ENCODE measurements around the gene RNF166.

Gene RNF166, protein sequence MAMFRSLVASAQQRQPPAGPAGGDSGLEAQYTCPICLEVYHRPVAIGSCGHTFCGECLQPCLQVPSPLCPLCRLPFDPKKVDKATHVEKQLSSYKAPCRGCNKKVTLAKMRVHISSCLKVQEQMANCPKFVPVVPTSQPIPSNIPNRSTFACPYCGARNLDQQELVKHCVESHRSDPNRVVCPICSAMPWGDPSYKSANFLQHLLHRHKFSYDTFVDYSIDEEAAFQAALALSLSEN

DNA sequence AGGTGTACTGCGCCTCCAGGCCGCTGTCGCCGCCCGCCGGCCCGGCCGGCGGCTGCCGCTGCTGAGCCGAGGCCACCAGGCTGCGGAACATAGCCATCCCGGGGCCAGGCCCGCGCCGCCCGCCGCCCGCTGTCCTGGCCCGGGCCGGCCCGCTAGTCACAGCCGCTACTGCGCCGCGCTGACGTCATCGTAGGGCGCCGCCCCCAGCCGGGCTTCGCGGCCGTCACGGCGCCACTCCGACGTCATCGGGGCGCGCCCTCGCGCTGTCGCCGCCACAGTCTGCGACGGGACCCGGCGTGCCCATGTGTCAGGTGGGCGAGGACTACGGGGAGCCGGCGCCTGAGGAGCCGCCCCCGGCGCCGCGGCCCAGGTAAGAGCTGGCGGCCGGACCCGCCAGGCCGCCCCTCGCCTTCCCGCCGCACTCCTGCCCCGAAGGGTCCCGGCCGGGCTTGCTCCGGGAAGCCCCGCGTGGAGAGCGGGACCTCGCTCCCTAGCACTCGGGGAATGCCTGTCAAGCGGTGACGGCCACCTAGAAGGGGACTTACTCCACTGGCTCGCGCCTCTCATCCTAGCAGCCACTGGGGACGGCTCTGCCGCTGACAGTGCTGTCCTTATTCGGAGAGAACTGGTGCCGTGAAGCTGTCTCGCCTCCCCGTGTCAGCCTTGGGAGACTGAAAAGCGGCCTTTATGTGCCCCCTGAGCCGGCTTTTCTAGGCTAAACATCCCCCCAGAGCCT is at the start of gene RNF166, which contains the start of gene CTU2:
RNF166 (minus strand) TSS at position 180 of the 736 bp plus-strand sequence; CDS start at position 97, 83 bp downstream.
CTU2 (plus strand) TSS at position 275 of the 736 bp plus-strand sequence; CDS start at position 303, 28 bp downstream.
- no peaks in the 10 kb centered on the region for H3K27me3 ChIP-seq (replicated peaks; ENCODE audit: control insufficient read depth, insufficient read depth, low read length)
- H3K4me3 ChIP-seq (replicated peaks; ENCODE audit: low read depth, low read length) = peak within 1 kb of the TSS; percentile 98
- H3K36me3 ChIP-seq (ENCODE audit: control insufficient read depth, insufficient read depth, low read length) = peaks cover 7% of the 10 kb centered on the region
- peak; percentile 92 for DNase-seq (ENCODE audit: extremely low read depth, insufficient read length)
- TF ChIP-seq, protein P1, sequence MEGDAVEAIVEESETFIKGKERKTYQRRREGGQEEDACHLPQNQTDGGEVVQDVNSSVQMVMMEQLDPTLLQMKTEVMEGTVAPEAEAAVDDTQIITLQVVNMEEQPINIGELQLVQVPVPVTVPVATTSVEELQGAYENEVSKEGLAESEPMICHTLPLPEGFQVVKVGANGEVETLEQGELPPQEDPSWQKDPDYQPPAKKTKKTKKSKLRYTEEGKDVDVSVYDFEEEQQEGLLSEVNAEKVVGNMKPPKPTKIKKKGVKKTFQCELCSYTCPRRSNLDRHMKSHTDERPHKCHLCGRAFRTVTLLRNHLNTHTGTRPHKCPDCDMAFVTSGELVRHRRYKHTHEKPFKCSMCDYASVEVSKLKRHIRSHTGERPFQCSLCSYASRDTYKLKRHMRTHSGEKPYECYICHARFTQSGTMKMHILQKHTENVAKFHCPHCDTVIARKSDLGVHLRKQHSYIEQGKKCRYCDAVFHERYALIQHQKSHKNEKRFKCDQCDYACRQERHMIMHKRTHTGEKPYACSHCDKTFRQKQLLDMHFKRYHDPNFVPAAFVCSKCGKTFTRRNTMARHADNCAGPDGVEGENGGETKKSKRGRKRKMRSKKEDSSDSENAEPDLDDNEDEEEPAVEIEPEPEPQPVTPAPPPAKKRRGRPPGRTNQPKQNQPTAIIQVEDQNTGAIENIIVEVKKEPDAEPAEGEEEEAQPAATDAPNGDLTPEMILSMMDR (IDR thresholded peaks at IDR 0.05; ENCODE audit: insufficient read depth, low read length, poor library complexity, severe bottlenecking) = no peak

DNA sequence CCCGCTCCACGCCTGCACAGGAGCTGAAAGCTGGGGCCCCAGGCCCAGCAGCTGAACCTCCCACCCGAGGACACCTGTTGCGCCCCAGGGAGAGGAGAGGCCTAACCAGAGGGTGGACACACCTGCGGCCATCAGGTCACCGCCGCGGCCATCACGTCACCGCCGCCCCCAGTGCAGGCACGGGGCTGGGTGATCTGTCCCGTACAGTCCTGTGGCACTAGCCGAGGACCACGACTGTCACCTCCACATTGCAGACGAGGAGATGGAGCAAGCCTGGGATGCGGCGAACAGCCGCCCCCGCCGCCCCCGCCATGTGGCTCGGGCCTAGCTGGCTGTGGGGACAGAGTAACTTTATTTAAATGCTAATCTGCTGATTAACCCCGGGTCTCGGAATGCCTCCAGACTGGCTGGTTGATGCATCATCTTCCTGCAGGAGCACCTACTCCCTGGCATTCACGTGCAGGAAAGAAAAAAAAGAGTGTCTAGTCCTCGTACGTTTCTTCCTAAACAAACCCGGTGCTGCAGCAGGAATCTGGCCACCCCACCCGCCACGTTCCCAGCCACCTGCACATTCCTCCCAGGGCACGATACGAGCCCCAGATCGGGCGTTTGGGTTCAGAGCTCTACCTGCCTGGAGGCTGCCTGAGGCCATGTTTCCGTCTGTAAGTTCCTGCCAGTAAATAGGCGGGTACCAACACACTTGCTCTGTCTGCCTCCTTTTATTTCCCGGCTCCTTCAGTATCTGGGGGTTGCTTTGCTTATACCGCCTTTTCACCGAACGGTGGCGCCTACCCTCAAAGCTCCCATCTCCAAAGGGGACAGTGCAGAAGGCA is 48.9 kb upstream of the RNF166 start:
- Histone ChIP-seq H3K4me3 (replicated peaks; ENCODE audit: low read depth, low read length) (no peak overlapping the region), H3K36me3 (ENCODE audit: control insufficient read depth, insufficient read depth, low read length) (peaks cover 7% of the 10 kb centered on the region), H3K27me3 (replicated peaks; ENCODE audit: control insufficient read depth, insufficient read depth, low read length) (no peaks in the 10 kb centered on the region)
- no peak for DNase-seq (ENCODE audit: extremely low read depth, insufficient read length)
- TF ChIP-seq, protein P1 (IDR thresholded peaks at IDR 0.05; ENCODE audit: insufficient read depth, low read length, poor library complexity, severe bottlenecking) = peak; percentile 41

DNA sequence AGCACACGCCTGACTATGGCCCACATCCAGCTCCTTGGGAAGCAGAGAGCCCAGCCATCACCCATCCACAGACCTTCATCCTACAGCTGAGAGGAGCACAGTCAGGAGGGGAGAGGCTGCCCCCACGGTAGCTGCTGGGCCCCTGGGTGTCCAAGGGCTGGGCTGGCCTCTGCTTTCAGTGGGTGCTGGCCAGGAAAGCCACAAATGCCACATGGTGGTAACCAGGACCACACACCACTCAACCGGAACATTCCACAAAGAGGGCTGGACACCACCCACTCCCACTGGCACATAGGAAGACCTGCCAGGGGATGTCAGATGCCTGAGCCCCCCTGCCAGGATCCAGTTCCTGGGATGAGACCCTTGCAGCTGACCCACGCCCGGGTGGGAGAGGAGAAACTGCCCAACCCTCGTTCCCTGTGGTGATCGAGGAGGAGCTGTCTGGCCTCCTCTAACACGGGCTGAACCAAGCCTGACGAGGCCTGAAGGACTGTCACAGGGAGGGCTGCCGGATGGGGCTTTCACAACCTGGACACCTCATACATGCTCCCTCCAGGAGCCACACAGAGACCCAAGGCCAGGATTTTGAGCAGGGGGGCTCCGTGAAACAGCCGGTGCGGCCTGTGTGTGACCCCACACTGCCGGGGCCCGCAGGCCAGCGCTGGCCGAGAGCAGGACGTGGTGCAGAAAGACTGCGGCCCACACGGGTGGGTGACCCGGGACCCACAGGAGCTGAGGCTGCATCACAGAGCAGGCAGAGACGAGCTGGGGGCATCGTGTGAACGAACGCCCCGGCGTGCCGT is 48.1 kb upstream of the RNF166 start:
- Histone ChIP-seq H3K27me3 (replicated peaks; ENCODE audit: control insufficient read depth, insufficient read depth, low read length) (no peaks in the 10 kb centered on the region), H3K4me3 (replicated peaks; ENCODE audit: low read depth, low read length) (no peak overlapping the region), H3K36me3 (ENCODE audit: control insufficient read depth, insufficient read depth, low read length) (peaks cover 7% of the 10 kb centered on the region)
- TF ChIP-seq, protein P1 (IDR thresholded peaks at IDR 0.05; ENCODE audit: insufficient read depth, low read length, poor library complexity, severe bottlenecking) = no peak
- DNase-seq (ENCODE audit: extremely low read depth, insufficient read length) = no peak

DNA sequence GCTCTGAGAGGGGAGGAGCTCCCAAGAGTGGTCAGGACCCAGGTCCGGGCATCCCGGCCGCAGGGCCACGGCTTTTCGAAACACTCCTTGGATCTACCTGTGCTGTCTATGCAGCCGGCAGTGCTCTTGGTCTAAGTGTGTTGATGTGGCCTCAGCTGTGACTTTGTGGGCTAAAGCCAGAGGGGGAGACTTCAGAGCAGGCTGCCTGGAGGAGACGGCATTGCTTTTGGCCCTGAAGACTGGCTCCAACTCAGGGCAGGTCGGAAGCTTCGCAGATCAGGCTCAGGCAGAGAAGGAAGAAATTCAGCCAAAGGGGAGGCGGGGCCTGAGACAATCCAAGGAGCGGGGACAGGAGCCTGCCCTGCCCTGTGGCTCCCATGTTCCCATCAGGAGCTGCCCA is 47.4 kb upstream of the RNF166 start:
- Histone ChIP-seq H3K36me3 (ENCODE audit: control insufficient read depth, insufficient read depth, low read length) (peaks cover 7% of the 10 kb centered on the region), H3K4me3 (replicated peaks; ENCODE audit: low read depth, low read length) (no peak overlapping the region), H3K27me3 (replicated peaks; ENCODE audit: control insufficient read depth, insufficient read depth, low read length) (no peaks in the 10 kb centered on the region)
- TF ChIP-seq, protein P1 (IDR thresholded peaks at IDR 0.05; ENCODE audit: insufficient read depth, low read length, poor library complexity, severe bottlenecking) = no peak
- no peak for DNase-seq (ENCODE audit: extremely low read depth, insufficient read length)

DNA sequence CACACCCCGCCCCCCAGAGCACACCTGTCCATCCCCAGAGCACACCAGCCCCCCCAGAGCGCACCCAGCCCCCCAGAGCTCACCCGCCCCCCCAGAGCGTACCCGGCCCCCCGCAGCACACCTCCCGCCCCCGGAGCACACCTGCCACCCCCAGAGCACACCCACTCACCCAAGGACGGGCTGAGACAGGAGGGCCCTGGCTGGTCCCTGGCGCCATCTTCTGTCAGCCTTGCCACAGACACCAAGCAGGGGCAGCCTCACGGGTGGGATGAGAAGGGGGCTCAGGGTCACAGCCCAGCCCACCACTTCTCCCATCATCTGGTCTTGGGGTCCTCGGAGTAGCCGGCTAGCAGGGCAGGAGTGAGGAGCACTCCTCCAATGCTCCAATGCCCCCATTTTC is 47.0 kb upstream of the RNF166 start:
- no peaks in the 10 kb centered on the region for H3K27me3 ChIP-seq (replicated peaks; ENCODE audit: control insufficient read depth, insufficient read depth, low read length)
- no peak for DNase-seq (ENCODE audit: extremely low read depth, insufficient read length)
- no peak overlapping the region for H3K4me3 ChIP-seq (replicated peaks; ENCODE audit: low read depth, low read length)
- H3K36me3 ChIP-seq (ENCODE audit: control insufficient read depth, insufficient read depth, low read length) = peaks cover 7% of the 10 kb centered on the region
- TF ChIP-seq, protein P1 (IDR thresholded peaks at IDR 0.05; ENCODE audit: insufficient read depth, low read length, poor library complexity, severe bottlenecking) = peak; percentile 15
